ENCODE results near the gene MRPL54. TPM values are rescaled to one million over a fixed set of nuclear protein-coding genes. Genes with fewer than 3 reads are reported as not detected.

The MRPL54 gene
- total RNA-seq, 1 experiment from 2014 or later = 23.9 TPM

DNA sequence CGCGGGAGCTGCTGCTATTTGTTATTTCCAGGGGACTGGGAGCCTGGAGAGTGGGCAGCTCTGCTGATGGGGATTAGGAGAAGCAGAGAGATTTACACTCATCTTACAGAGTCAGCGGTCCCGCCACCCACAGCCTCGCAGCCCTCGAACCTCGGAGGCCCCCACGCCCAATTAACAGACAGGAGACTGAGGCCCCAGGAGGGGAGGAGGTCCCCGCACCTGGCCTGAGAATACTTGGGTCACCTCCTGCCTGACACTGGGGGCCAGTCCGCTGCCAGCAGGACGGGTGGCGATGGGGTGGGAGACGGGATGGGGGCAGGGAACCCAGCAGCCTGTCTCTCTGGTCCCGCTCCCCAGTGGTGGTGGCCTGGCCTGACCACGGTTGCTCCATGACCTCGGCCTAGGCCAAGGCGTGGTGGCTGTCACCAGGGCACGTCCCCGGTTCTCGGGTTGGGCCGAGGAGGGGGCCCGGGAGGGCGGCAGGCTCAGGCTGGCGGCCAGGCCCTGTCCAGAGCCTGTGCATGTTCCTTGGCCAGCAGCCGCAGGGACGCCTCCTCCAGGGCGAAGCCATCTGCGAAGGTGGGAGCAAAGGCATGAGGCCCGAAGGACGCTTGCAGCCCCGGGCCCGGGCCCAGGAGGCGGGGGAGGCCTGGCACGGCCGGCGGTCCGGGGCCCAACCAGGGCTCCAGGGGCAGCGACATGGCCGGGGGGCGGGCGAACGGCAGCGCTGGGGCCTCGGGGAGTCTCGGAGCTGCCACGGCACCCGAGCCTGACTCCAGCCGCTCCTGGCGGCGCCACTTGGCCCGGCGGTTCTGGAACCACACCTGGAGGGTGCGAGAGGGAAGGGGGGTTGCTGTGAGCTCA lies 7.9 kb downstream of the MRPL54 start:
- H3K27ac ChIP-seq = no peak overlapping the region
- peaks cover 12% of the 10 kb centered on the region; the same call in 1 of the 2 replicates for H3K27me3 ChIP-seq
- H3K4me1 ChIP-seq = no peaks in the 10 kb centered on the region
- DNase-seq = no peak
- H3K36me3 ChIP-seq = peaks cover 3% of the 10 kb centered on the region; the same call in 1 of the 2 replicates
- no peaks in the 10 kb centered on the region for H3K9me3 ChIP-seq (replicated peaks)
- H3K4me3 ChIP-seq = no peak overlapping the region

DNA sequence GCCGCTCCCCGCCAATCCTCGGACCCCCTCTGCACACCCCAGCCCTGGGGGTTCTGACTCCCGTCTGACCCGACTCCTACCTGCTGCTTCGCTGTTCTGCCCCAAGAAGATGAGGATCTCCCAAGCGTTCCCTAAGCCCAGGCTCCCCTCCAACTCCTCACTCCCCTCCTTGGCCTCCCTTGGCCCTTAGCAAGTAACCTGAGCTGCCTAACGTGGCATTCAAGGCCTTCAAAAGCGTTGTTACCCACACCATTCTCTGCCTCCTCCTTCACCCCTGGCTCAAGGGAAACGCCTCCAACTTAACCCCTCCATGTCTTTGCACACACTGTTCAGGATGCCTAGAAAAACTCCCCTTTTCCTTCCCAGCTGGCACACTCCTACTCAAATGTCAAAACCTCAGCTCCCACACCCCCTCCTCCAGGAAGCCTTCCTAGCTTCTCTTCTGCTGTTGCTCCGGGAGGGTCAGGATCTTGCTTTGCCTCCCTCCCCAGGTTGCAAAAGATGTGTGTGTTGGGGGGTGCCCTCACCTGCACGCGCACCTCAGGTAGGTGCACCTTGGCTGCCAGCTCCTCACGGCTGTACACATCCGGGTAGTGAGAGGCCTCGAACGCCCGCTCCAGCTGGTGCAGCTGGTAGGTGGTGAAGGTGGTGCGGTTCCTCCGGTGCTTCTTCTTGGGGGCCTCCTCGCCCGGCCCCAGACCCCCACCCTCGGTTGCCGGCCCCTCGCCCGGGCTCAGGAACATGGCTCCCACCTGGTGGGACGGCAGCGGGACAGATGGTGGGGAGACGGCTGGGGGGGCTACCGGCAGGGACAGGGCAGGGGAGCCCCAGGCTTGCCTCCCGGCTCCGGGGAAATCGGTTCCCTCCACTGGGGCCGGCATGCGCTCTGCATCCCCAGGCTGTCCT lies 8.8 kb downstream of the MRPL54 start:
- Histone ChIP-seq H3K36me3 (peaks cover 1% of the 10 kb centered on the region; the same call in 1 of the 2 replicates), H3K4me3 (no peak overlapping the region), H3K27ac (no peak overlapping the region), H3K27me3 (peaks cover 12% of the 10 kb centered on the region; the same call in 1 of the 2 replicates), H3K4me1 (no peaks in the 10 kb centered on the region), H3K9me3 (replicated peaks) (no peaks in the 10 kb centered on the region)
- DNase-seq = no peak

DNA sequence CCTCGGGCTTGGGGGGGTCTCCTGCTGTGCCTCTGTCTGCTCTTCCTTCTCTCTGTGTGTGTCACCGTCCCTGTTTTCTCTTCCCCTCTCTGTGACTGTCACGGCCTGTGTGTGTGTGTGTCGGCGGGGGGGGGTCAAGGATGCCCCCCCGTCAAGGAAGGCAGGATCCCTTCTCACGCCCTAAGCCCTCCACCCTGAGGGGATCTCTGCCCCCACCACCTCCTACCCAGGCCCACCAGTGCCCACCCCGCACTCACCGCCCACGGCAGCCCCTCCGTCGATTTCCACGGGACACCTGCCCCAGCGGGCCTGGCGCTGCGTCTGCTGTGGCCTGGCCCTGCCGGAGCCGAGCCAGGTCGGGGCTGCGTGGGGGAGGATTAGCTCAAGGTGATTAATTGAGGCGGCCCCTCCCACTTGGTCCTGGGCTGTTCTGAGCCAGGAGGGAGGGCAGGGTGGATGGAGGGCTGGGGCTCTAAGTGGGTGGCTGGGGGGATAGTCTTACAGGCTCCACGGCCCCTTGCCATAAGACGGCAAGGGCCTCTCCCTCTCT lies 9.5 kb downstream of the MRPL54 start, which contains the start of gene RAX2:
RAX2 (minus strand) TSS at position 323 of the 550 bp plus-strand sequence. CDS start 486 bp downstream, outside the sequence.
- H3K36me3 ChIP-seq = no peaks in the 10 kb centered on the region
- H3K27me3 ChIP-seq = peaks cover 12% of the 10 kb centered on the region; the same call in 1 of the 2 replicates
- no peak within 1 kb of the TSS for H3K4me3 ChIP-seq
- no peak within 1 kb of the TSS for H3K27ac ChIP-seq
- H3K4me1 ChIP-seq = no peaks in the 10 kb centered on the region
- no peak for DNase-seq
- no peaks in the 10 kb centered on the region for H3K9me3 ChIP-seq (replicated peaks)

DNA sequence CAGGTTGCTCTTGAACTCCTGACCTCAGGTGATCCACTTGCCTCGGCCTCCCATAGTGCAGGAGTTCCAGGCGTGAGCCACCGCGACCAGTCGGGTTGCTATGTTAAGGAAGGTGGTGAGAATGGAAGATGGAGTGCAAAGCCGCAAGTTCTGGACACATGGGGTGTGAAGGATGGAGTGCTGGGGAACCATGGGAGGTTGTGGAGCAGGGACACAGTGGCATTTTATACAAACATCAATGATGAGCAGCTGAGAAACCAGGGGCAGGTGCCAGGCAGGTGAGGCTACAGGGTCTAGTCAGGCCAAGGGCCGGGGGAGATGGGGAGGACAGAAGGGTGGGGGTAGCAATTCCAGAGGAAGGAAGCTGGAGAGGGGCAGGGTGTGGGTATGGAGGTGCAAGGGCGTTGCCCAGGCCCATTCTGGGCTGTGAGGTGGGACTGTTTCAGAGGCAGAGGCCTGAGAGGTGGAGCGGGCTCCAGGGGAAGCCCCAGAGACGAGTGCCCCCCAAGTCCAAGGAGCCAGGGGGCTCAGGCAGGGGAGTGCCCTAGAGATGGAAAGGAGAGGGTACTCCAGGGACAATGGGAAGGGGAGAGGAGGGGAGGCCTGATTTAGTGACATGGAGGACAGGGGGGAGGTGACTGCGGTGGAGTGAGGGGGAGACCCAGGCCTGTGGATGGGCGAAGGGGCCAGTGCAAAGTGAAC lies 11.5 kb downstream of the MRPL54 start:
- Histone ChIP-seq H3K27me3 (peaks cover 12% of the 10 kb centered on the region; the same call in 1 of the 2 replicates), H3K9me3 (replicated peaks) (no peaks in the 10 kb centered on the region), H3K27ac (no peak overlapping the region), H3K4me3 (no peak overlapping the region), H3K36me3 (no peaks in the 10 kb centered on the region), H3K4me1 (no peaks in the 10 kb centered on the region)
- DNase-seq = no peak

DNA sequence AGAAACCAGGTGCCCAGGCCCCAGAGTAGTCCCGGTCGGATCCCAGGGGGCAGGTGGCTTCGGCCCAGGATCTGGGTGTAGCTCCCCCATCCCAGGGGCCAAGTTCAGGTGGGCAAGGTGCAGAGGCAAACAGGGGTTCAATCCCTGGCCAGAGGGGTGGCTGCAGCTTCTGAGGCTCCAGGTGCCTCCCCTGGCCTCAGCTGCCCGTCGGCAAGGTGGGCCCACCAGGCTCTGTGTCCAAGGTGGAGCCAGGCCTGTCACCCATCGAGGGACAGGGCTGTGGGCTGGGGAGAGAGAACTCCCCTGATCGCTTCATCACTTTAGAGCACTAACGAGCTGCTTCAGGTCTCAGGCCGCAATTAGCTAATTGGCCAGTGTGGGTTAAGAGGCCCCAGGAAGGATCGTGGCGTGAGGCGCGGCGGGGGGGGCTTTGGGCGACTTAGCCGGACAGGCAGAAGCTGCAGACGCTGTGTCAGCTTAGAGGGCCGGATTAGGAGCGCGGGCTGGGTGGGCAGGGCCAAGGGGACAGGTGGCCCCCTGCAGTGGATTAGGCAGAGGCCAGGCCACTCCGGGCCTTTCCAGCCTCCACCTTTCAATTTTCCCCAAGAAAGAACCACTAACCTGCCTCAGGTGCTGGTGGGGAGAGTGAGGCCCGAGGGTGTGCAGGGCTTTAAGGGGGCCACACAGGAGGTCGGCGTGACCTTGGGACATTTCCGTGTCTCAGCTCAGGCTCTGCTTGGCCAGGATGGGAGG lies 12.3 kb downstream of the MRPL54 start:
- Histone ChIP-seq H3K4me3 (no peak overlapping the region), H3K9me3 (replicated peaks) (no peaks in the 10 kb centered on the region), H3K27ac (no peak overlapping the region), H3K36me3 (no peaks in the 10 kb centered on the region), H3K4me1 (no peaks in the 10 kb centered on the region), H3K27me3 (peaks cover 12% of the 10 kb centered on the region; the same call in 1 of the 2 replicates)
- DNase-seq = no peak

DNA sequence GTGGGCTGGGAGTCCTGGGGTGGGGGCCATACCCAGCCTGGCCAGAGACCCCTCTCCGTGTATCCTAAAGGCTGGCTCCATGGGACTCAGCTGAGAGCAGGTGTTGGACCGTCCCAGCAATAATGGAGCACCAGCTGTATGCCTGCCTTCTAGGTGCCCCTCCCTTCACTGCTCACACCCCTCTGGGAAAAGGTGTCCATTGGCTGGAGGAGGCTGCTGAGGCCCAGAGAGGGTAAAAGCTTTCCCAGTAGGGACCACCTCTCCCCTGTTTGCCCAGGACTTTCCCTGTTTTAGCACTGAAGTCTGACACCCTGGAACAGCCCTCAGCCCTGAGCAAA lies 12.9 kb downstream of the MRPL54 start:
- Histone ChIP-seq H3K9me3 (replicated peaks) (no peaks in the 10 kb centered on the region), H3K4me3 (no peak overlapping the region), H3K4me1 (no peaks in the 10 kb centered on the region), H3K36me3 (no peaks in the 10 kb centered on the region), H3K27ac (no peak overlapping the region), H3K27me3 (peaks cover 12% of the 10 kb centered on the region; the same call in 1 of the 2 replicates)
- no peak for DNase-seq

DNA sequence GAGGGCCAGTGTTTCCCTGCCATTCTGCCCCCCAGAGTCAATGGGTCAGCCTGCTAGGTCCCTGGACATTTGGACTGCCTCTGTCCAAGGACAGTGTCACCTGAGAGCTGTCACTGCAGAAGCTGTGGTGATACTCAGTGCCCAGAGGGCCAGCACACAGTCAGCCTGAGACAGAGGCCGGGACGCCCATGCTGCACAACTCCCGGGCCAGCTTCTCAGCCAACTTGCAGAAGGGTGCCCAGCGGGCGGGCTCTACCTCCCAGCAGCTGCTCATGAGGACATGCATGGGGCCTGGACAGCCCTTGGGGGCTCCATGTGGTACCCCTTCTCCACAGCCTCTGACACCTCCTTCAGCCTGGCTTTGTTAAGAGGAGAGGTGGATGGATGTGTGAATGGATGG lies 13.3 kb downstream of the MRPL54 start:
- Histone ChIP-seq H3K4me3 (no peak overlapping the region), H3K4me1 (no peaks in the 10 kb centered on the region), H3K9me3 (replicated peaks) (no peaks in the 10 kb centered on the region), H3K36me3 (no peaks in the 10 kb centered on the region), H3K27me3 (peaks cover 12% of the 10 kb centered on the region; the same call in 1 of the 2 replicates), H3K27ac (no peak overlapping the region)
- no peak for DNase-seq

DNA sequence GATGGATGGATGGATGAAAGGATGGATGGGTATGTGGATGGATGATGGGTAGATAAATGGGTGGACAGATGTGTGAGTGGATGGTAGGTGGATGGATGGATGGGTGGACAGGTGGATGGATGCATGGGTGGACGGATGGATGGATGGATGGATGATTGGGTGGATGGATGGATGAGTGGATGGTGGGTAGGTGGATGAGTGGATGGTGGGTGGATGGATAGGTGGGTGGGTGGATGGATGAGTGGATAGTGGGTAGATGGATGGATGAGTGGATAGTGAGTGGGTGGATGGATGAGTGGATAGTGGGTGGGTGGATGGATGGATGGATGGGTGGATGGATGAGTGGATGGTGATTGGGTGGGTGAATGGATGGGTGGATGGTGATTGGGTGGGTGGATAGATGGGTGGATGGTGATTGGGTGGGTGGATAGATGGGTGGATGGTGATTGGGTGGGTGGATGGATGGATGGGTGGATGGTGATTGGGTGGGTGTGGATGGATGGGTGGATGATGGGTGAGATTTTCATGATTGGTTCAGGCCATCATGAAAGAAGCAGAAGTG lies 14.1 kb downstream of the MRPL54 start:
- no peak overlapping the region for H3K27ac ChIP-seq
- H3K4me1 ChIP-seq = no peaks in the 10 kb centered on the region
- H3K27me3 ChIP-seq = peaks cover 12% of the 10 kb centered on the region; the same call in 1 of the 2 replicates
- H3K4me3 ChIP-seq = no peak overlapping the region
- no peak for DNase-seq
- H3K36me3 ChIP-seq = no peaks in the 10 kb centered on the region
- no peaks in the 10 kb centered on the region; the same call in 1 of the 2 replicates for H3K9me3 ChIP-seq (replicated peaks)

DNA sequence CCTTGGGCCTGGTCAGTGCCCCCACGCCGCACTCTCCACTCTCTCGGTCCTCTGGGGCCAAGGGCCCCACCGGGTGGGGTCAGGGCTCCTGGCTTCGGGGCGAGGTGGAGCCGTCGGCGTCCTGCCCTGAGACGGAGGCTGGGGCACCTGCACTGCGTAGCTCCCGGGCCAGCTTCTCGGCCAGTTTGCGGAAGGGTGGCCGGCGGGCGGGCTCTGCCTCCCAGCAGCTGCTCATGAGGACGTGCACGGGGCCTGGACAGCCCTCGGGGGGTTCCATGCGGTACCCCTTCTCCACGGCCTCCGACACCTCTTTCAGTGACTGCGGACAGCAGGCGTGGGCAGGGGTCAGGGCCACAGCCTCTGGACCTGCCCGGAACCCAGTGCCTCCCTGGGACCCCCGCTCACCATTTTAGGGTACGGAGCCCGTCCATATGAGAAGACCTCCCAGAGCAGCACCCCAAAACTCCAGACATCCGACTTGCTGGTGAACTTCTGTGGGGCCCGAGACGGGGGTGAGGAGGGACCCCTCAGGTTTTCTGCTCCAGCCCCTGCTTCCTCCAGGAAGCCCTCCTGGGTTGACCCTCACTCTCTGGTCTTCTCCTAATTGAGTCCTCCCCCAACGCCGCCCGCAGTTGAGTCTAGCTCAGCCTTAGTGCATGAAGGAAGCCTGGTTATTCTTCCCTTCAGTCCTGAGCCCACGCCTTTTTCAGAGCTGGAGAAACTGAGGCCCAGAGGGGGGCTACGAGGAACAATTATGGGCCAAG lies 15.8 kb downstream of the MRPL54 start:
- Histone ChIP-seq H3K4me1 (no peaks in the 10 kb centered on the region), H3K9me3 (replicated peaks) (no peaks in the 10 kb centered on the region; the same call in 1 of the 2 replicates), H3K4me3 (no peak overlapping the region), H3K36me3 (no peaks in the 10 kb centered on the region), H3K27ac (no peak overlapping the region), H3K27me3 (peaks cover 6% of the 10 kb centered on the region; the same call in 1 of the 2 replicates)
- DNase-seq = no peak

DNA sequence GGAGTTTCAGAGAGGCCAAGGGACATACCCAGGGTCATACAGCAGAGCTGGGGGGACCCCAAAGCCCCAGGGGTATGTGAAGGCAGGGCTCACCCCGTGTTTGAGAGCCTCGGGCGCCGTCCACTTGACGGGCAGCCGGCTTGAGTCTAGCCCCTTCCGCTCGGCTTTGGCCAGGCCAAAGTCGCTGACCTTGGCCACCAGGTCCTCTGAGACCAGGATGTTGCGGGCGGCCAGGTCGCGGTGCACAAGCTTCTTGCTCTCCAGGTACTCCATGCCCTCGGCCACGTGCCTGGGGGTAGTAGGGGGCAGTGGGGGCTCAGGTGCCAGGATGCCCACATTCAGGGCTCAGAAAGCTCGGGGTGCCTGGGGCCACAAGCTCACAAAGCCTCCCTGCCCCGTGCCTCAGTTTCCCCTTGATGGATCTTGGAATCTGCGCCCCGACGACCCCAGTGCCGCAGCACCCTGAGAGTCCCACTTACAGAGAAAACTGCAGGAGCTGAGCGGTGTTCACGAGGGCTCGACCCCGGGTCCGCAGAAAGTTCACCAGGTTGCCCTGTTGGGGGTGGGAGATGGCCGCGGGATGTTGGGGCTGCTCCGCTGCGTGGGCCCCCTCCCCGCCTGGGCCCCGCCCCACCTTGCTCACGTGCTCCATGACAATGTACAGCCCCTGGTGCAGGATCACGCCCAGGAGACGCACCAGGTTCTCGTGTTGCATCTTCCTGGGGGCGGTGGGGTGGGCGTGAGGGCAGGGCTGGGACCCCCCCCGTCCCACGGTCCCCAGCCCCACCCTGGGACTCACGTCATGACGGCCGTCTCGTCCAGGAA lies 16.6 kb downstream of the MRPL54 start:
- peaks cover 6% of the 10 kb centered on the region; the same call in 1 of the 2 replicates for H3K27me3 ChIP-seq
- DNase-seq = no peak
- H3K9me3 ChIP-seq (replicated peaks) = no peaks in the 10 kb centered on the region; the same call in 1 of the 2 replicates
- no peak overlapping the region for H3K27ac ChIP-seq
- no peaks in the 10 kb centered on the region for H3K36me3 ChIP-seq
- H3K4me3 ChIP-seq = no peak overlapping the region
- H3K4me1 ChIP-seq = no peaks in the 10 kb centered on the region

DNA sequence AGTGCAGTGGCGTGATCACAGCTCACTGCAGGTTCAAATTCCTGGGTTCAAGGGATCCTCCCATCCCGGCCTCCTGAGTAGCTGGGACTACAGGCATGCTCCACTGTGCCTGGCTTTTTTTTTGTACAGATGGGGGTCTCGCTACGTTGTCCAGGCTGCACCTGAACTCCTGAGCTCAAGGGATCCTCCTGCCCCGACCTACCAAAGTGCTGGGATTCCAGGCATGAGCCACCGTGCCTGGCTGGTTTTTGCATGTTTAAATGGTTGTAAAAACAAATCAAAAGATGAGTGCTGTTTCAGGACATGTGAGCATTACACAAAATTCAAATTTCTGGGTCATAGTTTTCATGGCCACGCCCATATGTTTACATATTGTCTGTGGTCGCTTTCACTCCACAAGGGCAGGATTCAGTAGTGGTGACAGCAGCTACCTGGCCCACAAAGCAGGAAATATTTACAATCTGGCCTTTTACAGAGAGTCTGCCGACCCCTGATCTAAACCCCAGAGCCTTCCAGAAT lies 18.4 kb downstream of the MRPL54 start:
- H3K9me3 ChIP-seq (replicated peaks) = no peaks in the 10 kb centered on the region; the same call in 1 of the 2 replicates
- H3K36me3 ChIP-seq = no peaks in the 10 kb centered on the region
- no peaks in the 10 kb centered on the region for H3K27me3 ChIP-seq
- H3K4me3 ChIP-seq = no peak overlapping the region
- no peak for DNase-seq
- no peaks in the 10 kb centered on the region for H3K4me1 ChIP-seq
- H3K27ac ChIP-seq = no peak overlapping the region

DNA sequence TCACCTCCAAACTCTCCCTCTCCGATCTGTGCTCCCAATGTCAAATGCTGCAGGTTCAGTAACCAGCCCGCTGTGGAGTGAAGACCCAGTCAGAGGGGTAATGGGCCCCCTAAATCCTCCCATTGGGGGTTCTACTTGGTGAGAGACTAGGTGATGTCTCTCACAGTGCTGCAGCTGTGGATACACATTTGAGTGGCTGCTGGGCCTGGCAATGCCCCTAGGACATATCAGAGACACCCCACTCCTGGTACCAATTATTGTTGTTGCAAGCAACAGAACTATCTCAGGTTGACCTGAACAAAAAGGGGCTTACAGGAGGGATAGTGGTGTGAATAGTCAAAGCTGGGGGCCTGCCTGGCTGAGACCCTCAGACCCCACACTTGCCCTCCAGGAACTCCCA lies 19.1 kb downstream of the MRPL54 start:
- no peaks in the 10 kb centered on the region; the same call in 1 of the 2 replicates for H3K9me3 ChIP-seq (replicated peaks)
- no peak overlapping the region for H3K4me3 ChIP-seq
- H3K4me1 ChIP-seq = no peaks in the 10 kb centered on the region
- H3K36me3 ChIP-seq = no peaks in the 10 kb centered on the region
- no peaks in the 10 kb centered on the region for H3K27me3 ChIP-seq
- DNase-seq = no peak
- H3K27ac ChIP-seq = no peak overlapping the region
